Naive thymus-derived CD8-positive, alpha-beta T cell (primary cell): Measurements from ENCODE around the gene CA4. TPM values are rescaled to one million over a fixed set of nuclear protein-coding genes. Genes with fewer than 3 reads are reported as not detected.

Experiments
- ATAC-seq, 2 donors: fragments of 150-1000 bp; cut with Tn5 transposase in 1 of 2; sonication (Bioruptor Pico), chemical (Tn5 transposase) in 1 of 2; 1 replicate in 1 of 2; 2 replicates in 1 of 2; pipeline ENCODE4 v1.10.0; 2021; ENCODE audit warnings: mild to moderate bottlenecking in 2 of 2, moderate library complexity in 2 of 2
- POLR2A ChIA-PET: fragments of 350-600 bp; sonication (Branson Sonifier 250); formaldehyde crosslinking; loops from one replicate; lab custom pipeline; 2021; ENCODE audit warnings: antibody characterized with exemption; lab: Charles Lee
- DNase-seq, 10 donors: peaks; one replicate each; pipeline versions ENCODE4 v3.0.0 to v3.0.0-alpha.2; 2020 to 2022
- H3K27ac Mint-ChIP-seq, 10 donors: one replicate each; pipeline ENCODE4 v1.8.0; 2020 to 2022; ENCODE audit warnings: mild to moderate bottlenecking in 10 of 10, mixed read lengths in 10 of 10, moderate library complexity in 4 of 10, inconsistent platforms in 1 of 10
- H3K27me3 Mint-ChIP-seq, 5 donors: one replicate each; pipeline ENCODE4 v1.8.0; 2021 to 2022; ENCODE audit warnings: mixed read lengths in 5 of 5
- H3K36me3 Mint-ChIP-seq, 3 donors: one replicate each; pipeline ENCODE4 v1.8.0; 2020 to 2022; ENCODE audit warnings: mixed read lengths in 3 of 3, mild to moderate bottlenecking in 2 of 3, inconsistent platforms in 1 of 3
- H3K4me1 Mint-ChIP-seq, 4 donors: one replicate each; pipeline ENCODE4 v1.8.0; 2021 to 2022; ENCODE audit warnings: mixed read lengths in 4 of 4
- H3K4me3 Mint-ChIP-seq, 10 donors: one replicate each; pipeline ENCODE4 v1.8.0; 2020 to 2022; ENCODE audit warnings: mild to moderate bottlenecking in 10 of 10, mixed read lengths in 10 of 10, moderate library complexity in 6 of 10, inconsistent platforms in 1 of 10
- H3K9me3 Mint-ChIP-seq, 9 donors: one replicate each; pipeline ENCODE4 v1.8.0; 2020 to 2022; ENCODE audit warnings: mixed read lengths in 9 of 9, mild to moderate bottlenecking in 3 of 9, inconsistent platforms in 1 of 9, moderate library complexity in 1 of 9
- polyA plus RNA-seq, 3 donors: library from polyadenylated mRNA; unstranded; fragments of 300-500 nt; fragmentation: Illumina TruSeq; gene quantifications; one replicate each; pipeline ENCODE4 v1.2.3, GENCODE V29; 2021
- total RNA-seq, 8 experiments: library from RNA in 2 of 8; stranded (reverse) in 2 of 8; gene quantifications; one replicate each; pipeline ENCODE4 v1.2.3 and lab custom pipeline; 2021 to 2026

Gene CA4
- total and polyA plus RNA-seq, 5 experiments from 2014 or later: not detected

- Mint-ChIP-seq H3K27me3 (peaks cover 4 to 49% (median 30%) of the 10 kb centered on the region in 5 donors), H3K4me1 (peaks cover 0 to 6% (median 3%) of the 10 kb centered on the region in 4 donors), H3K9me3 (no peaks in the 10 kb centered on the region), H3K36me3 (no peaks in the 10 kb centered on the region), H3K4me3 (no peak overlapping the region), H3K27ac (peak overlapping the region in 2 of 10 donors; percentile 21 to 32)
- DNase-seq (peak in 1 of 10 donors; percentile 27), ATAC-seq (no peak)
- POLR2A ChIA-PET: no interaction called here
Measured at GRCh38 chr17:60163108-60163784, 13.5 kb downstream of the CA4 start.

DNA sequence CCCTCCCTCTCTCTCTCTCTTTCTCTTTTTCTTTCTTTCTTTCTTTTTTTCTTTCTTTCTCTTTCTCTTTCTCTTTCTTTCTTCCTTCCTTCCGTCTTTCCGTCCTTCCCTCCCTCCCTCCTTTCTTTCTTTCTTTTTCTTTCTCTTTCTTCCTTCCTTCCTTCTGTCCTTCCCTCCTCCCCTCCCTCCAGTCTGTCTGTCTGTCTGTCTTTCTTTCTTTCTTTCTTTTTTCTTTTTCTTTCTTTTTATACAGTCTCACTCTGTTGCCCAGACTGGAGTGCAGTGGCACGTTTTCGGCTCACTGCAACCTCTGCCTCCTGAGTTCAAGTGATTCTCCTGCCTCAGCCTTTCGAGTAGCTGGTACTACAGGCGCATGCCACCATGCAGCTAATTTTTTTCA lies 14.4 kb downstream of the CA4 start:
- Mint-ChIP-seq H3K4me1 (peaks cover 0 to 6% (median 3%) of the 10 kb centered on the region in 4 donors), H3K9me3 (no peaks in the 10 kb centered on the region), H3K27me3 (peaks cover 4 to 40% (median 22%) of the 10 kb centered on the region in 5 donors), H3K27ac (no peak overlapping the region), H3K36me3 (no peaks in the 10 kb centered on the region), H3K4me3 (no peak overlapping the region)
- DNase-seq (no peak), ATAC-seq (no peak)
- POLR2A ChIA-PET: no interaction called here

DNA sequence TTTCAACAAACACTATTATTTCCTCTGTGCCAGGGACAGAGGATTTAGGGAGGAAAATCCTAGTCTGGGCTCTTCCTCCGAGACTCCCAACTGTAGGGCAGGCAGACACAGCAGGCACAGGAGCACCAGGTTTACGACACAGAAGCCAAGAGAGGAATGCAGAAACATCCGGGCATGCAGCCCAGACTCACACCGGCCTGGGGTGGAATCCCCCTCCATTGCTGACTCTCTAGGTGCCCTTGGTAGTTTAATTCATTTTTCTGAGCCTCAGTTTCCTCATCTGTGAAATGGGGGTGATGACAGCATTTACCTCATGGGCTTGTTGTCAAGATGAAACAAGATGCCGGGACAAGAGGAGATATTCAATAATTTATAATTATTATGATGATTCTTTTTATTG lies 14.9 kb downstream of the CA4 start:
- Mint-ChIP-seq H3K4me1 (peaks cover 0 to 6% (median 4%) of the 10 kb centered on the region in 4 donors), H3K4me3 (no peak overlapping the region), H3K9me3 (no peaks in the 10 kb centered on the region), H3K27me3 (peaks cover 4 to 36% (median 21%) of the 10 kb centered on the region in 5 donors), H3K36me3 (no peaks in the 10 kb centered on the region), H3K27ac (no peak overlapping the region)
- no peak for DNase-seq
- POLR2A ChIA-PET: no interaction called here
- no peak for ATAC-seq

GRCh38 chr17:60165223-60165622 lies 15.4 kb downstream of the CA4 start:
- no peak for DNase-seq
- peaks cover under 1 to 12% (median 7%) of the 10 kb centered on the region in 4 donors for H3K4me1 Mint-ChIP-seq
- H3K9me3 Mint-ChIP-seq: no peaks in the 10 kb centered on the region
- H3K27ac Mint-ChIP-seq: peak overlapping the region in 1 of 10 donors; percentile 20
- H3K27me3 Mint-ChIP-seq: peaks cover 2 to 31% (median 15%) of the 10 kb centered on the region in 5 donors
- POLR2A ChIA-PET: no interaction called here
- H3K4me3 Mint-ChIP-seq: no peak overlapping the region
- H3K36me3 Mint-ChIP-seq: no peaks in the 10 kb centered on the region
- ATAC-seq: no peak

DNA sequence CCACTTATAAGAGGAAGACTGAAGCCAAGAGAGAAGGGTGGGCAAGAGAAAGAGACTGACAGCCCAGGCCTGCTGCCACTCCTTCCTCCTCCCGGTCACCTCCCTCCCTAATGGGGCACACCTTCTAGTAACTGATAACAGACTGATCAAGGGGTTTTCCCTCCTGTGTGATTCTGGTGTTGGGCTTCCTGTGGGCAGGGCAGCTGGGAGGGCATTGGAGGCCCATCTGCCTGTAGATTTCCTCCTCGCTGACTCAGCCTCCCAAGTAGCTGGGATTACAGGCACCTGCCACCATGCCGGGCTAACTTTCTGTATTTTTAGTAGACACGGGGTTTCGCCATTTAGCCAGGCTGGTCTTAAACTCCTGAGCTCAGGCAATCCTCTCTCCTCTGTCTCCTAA lies 16.2 kb downstream of the CA4 start:
- no peak overlapping the region for H3K4me3 Mint-ChIP-seq
- peaks cover under 1 to 23% (median 12%) of the 10 kb centered on the region in 5 donors for H3K27me3 Mint-ChIP-seq
- peaks cover 7 to 19% (median 11%) of the 10 kb centered on the region in 4 donors for H3K4me1 Mint-ChIP-seq
- ATAC-seq (peak in 1 of 2 donors; percentile 32), DNase-seq (no peak)
- no peaks in the 10 kb centered on the region for H3K9me3 Mint-ChIP-seq
- no peak overlapping the region for H3K27ac Mint-ChIP-seq
- POLR2A ChIA-PET: no interaction called here
- no peaks in the 10 kb centered on the region for H3K36me3 Mint-ChIP-seq

- H3K27me3 Mint-ChIP-seq: peaks cover 0 to 16% (median 6%) of the 10 kb centered on the region in 5 donors
- peaks cover 7 to 19% (median 10%) of the 10 kb centered on the region in 4 donors for H3K4me1 Mint-ChIP-seq
- H3K27ac Mint-ChIP-seq: no peak overlapping the region
- no peak for ATAC-seq
- no peaks in the 10 kb centered on the region for H3K36me3 Mint-ChIP-seq
- no peaks in the 10 kb centered on the region for H3K9me3 Mint-ChIP-seq
- peak overlapping the region in 1 of 10 donors; percentile 29 for H3K4me3 Mint-ChIP-seq
- no peak for DNase-seq
- POLR2A ChIA-PET: no interaction called here
Measured at GRCh38 chr17:60167065-60167741, 17.4 kb downstream of the CA4 start.

- no peak for ATAC-seq
Measured at GRCh38 chr17:60168654-60169053, 18.9 kb downstream of the CA4 start.

DNA sequence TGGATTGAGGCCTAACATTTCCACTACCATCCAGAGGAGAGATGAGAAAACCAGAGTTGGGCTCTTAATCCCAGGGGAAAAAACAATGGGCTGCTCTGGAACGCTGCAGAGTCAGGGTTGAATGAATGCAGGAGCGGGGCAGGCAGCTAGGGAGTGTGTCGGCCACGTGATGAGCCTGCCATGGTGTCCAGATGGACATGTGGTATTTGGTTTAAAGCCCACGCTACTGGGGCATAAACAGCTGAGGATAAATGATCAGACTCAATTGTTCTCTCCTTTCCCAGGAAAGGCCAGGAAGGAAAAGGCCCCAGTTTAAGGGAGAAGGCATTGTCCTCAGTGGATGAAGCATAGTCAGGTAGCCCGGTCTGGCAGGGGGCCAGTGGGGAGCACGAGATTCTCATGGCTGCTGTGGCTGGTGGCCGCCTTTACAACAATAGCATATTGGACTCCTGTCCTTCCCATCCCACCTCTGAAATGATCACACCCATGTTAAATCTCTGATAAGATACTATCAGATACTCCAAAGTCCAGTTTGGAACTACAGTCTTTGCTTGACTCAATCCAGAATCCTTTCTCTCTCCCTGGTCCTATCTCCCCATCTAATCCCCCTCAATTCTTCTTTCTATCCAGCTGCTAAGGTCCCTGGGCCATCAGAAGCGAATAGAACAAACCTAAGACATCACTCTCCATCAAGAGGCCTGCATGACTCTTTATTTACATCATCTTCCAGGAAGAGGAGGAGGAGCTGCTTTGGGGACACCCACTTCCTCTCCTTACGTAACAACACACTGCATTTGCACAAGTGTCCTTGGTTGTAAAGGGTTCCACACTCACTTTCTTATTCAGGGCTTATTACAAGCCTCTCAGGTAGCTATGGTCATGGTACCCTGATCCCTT lies 20.4 kb downstream of the CA4 start:
- Mint-ChIP-seq H3K36me3 (peaks cover 0 to 2% (median 0%) of the 10 kb centered on the region in 3 donors), H3K9me3 (no peaks in the 10 kb centered on the region), H3K27me3 (peaks cover 0 to 1% (median 0%) of the 10 kb centered on the region in 5 donors), H3K4me3 (peak overlapping the region in 1 of 10 donors; percentile 12), H3K27ac (peak overlapping the region in 8 of 10 donors; percentile 18 to 80 (median 40)), H3K4me1 (peaks cover 7 to 19% (median 12%) of the 10 kb centered on the region in 4 donors)
- POLR2A ChIA-PET: no interaction called here
- ATAC-seq: peak in 1 of 2 donors; percentile 70
- DNase-seq: peak in 2 of 10 donors; percentile 14 to 28

More at GRCh38 chr17:60168654-60169053, 18.9 kb downstream of the CA4 start:
- Mint-ChIP-seq H3K9me3 (no peaks in the 10 kb centered on the region), H3K36me3 (no peaks in the 10 kb centered on the region), H3K4me1 (peaks cover 7 to 19% (median 12%) of the 10 kb centered on the region in 4 donors), H3K27ac (no peak overlapping the region), H3K4me3 (no peak overlapping the region), H3K27me3 (peaks cover 0 to 5% (median 0%) of the 10 kb centered on the region in 5 donors)
- POLR2A ChIA-PET: no interaction called here
- DNase-seq: no peak

GRCh38 chr17:60170835-60171752 lies 21.3 kb downstream of the CA4 start:
- no peak for ATAC-seq
- Mint-ChIP-seq H3K4me3 (no peak overlapping the region), H3K9me3 (no peaks in the 10 kb centered on the region), H3K27me3 (no peaks in the 10 kb centered on the region), H3K27ac (peak overlapping the region in 7 of 10 donors; percentile 18 to 73 (median 36)), H3K4me1 (peaks cover 7 to 17% (median 12%) of the 10 kb centered on the region in 4 donors), H3K36me3 (peaks cover 0 to 2% (median 0%) of the 10 kb centered on the region in 3 donors)
- POLR2A ChIA-PET: no interaction called here
- no peak for DNase-seq

DNA sequence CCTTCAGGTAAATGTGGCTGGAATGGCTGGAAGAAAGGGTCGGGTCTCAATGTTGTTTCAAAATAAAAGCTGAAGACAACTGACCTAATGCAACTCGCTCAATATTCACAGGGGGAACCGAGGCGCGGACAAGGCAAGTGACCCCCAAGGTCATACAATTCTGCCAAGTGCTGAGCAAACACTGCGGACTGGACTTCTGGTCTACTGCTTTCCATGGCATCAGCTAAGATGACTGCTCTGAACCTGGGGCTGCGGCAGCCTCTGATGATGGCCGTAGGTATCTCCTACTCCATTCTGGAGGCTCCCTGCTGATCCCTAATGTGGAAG lies 21.9 kb downstream of the CA4 start:
- Mint-ChIP-seq H3K4me3 (no peak overlapping the region), H3K4me1 (peaks cover 7 to 17% (median 11%) of the 10 kb centered on the region in 4 donors), H3K36me3 (peaks cover 0 to 7% (median 0%) of the 10 kb centered on the region in 3 donors), H3K9me3 (no peaks in the 10 kb centered on the region), H3K27ac (no peak overlapping the region), H3K27me3 (no peaks in the 10 kb centered on the region)
- DNase-seq: no peak
- no peak for ATAC-seq
- POLR2A ChIA-PET: no interaction called here

DNA sequence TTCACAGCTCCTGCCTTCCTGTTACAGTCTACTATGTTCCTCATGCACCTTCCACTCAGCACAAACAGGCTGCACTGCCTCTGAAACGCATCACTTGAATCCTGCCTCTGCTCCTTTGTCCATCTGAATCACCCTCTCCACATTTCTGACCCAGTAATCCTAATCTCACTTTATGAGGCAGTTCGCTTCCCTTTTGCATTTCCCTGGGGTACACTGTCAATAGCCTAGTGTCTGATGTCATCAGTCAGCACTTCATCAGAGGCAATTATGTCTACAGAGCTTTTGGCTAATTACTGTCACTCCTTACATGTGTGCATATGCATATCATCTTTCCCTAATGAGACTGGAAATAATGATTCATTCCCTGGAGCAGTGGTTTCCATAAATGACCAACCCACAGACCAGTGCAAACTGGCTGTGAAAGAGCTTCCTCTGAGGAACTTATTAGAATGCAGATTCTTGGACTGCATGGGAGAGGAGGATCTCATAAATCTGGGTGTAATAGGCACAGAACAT lies 23.6 kb downstream of the CA4 start:
- ATAC-seq: no peak
- Mint-ChIP-seq H3K4me1 (peaks cover 7 to 17% (median 11%) of the 10 kb centered on the region in 4 donors), H3K9me3 (no peaks in the 10 kb centered on the region), H3K27me3 (no peaks in the 10 kb centered on the region), H3K27ac (peak overlapping the region in 4 of 10 donors; percentile 0 to 68 (median 20)), H3K36me3 (peaks cover 0 to 17% (median 0%) of the 10 kb centered on the region in 3 donors), H3K4me3 (no peak overlapping the region)
- POLR2A ChIA-PET: interaction anchor here (0.6 kb wide), 1 partner anchor 32 kb away, joined by 3 read pairs; no protein-coding TSS in a partner anchor
- DNase-seq: no peak
